ENCODE results near the gene VPREB1.

VPREB1 gene

DNA sequence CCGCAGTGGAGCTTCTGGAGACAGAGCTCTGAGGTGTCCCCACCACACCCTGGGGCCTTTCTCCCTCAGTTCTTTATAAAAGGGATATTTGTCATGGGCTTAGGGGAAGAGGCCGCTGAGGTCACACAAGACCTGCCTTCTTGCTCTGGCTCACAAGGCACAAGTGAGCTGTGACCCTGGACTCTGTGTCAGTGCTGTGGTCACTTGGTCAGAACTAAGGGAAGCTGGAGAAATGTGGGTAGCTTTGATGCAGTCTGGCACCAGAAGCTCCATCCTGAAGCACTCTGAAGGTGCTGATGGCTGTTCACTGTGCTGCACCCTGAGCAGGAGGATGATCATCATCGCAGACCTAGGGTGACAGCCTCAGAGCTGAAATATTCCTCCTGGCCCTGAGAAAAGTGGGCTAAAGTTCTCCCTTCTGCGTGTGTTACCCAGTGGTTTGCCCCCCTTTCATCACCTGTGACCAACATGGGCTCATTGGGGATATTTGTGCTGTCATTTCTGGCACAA is 28.1 kb upstream of the VPREB1 start:
- TF ChIP-seq, protein P1, sequence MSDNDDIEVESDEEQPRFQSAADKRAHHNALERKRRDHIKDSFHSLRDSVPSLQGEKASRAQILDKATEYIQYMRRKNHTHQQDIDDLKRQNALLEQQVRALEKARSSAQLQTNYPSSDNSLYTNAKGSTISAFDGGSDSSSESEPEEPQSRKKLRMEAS (IDR thresholded peaks at IDR 0.05): no peak
- TF ChIP-seq FOXM1 (IDR thresholded peaks at IDR 0.05; ENCODE audit: borderline replicate concordance, low read depth) (no peak), TCF12 (IDR thresholded peaks at IDR 0.05; ENCODE audit: low read depth) (no peak), RAD21 (IDR thresholded peaks at IDR 0.05; ENCODE audit: low read depth) (no peak), YY1 (IDR thresholded peaks at IDR 0.05; ENCODE audit: low read depth) (no peak), NFIC (IDR thresholded peaks at IDR 0.05) (no peak), TEAD4 (IDR thresholded peaks at IDR 0.05) (no peak), EP300 (IDR thresholded peaks at IDR 0.05; ENCODE audit: borderline replicate concordance) (no peak), EGR1 (IDR thresholded peaks at IDR 0.05) (no peak), TAF1 (IDR thresholded peaks at IDR 0.05; ENCODE audit: low read depth) (no peak), CREB1 (IDR thresholded peaks at IDR 0.05; ENCODE audit: low read depth) (no peak), ZBTB7A (IDR thresholded peaks at IDR 0.05; ENCODE audit: low read depth) (no peak), CEBPB (IDR thresholded peaks at IDR 0.05) (no peak)
- TF ChIP-seq, protein P2, sequence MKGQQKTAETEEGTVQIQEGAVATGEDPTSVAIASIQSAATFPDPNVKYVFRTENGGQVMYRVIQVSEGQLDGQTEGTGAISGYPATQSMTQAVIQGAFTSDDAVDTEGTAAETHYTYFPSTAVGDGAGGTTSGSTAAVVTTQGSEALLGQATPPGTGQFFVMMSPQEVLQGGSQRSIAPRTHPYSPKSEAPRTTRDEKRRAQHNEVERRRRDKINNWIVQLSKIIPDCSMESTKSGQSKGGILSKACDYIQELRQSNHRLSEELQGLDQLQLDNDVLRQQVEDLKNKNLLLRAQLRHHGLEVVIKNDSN (IDR thresholded peaks at IDR 0.05): no peak
- TF ChIP-seq, protein P3, sequence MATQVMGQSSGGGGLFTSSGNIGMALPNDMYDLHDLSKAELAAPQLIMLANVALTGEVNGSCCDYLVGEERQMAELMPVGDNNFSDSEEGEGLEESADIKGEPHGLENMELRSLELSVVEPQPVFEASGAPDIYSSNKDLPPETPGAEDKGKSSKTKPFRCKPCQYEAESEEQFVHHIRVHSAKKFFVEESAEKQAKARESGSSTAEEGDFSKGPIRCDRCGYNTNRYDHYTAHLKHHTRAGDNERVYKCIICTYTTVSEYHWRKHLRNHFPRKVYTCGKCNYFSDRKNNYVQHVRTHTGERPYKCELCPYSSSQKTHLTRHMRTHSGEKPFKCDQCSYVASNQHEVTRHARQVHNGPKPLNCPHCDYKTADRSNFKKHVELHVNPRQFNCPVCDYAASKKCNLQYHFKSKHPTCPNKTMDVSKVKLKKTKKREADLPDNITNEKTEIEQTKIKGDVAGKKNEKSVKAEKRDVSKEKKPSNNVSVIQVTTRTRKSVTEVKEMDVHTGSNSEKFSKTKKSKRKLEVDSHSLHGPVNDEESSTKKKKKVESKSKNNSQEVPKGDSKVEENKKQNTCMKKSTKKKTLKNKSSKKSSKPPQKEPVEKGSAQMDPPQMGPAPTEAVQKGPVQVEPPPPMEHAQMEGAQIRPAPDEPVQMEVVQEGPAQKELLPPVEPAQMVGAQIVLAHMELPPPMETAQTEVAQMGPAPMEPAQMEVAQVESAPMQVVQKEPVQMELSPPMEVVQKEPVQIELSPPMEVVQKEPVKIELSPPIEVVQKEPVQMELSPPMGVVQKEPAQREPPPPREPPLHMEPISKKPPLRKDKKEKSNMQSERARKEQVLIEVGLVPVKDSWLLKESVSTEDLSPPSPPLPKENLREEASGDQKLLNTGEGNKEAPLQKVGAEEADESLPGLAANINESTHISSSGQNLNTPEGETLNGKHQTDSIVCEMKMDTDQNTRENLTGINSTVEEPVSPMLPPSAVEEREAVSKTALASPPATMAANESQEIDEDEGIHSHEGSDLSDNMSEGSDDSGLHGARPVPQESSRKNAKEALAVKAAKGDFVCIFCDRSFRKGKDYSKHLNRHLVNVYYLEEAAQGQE (IDR thresholded peaks at IDR 0.05; ENCODE audit: low read depth): no peak

DNA sequence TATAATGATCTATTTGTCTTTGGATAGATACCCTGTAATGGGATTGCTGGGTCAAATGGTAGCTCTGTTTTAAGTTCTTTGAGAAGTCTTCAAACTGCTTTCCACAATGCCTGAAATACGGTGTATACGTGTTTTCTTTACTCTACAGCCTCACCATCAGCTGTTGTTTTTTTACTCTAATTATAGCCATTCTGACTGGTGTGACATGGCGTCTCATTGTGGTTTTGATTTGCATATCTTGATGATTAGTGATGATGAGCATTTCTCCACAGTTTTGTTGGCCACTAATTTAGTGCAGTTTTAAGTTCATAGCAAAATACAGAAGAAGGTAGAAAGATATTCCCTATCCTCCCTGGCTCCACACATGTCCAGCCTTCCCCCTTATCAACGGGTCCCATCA is 26.3 kb upstream of the VPREB1 start:
- TF ChIP-seq, protein P2 (IDR thresholded peaks at IDR 0.05): no peak
- TF ChIP-seq, protein P3 (IDR thresholded peaks at IDR 0.05; ENCODE audit: low read depth): no peak
- no peak for TF ChIP-seq YY1 (IDR thresholded peaks at IDR 0.05; ENCODE audit: low read depth)
- TF ChIP-seq TCF12 (IDR thresholded peaks at IDR 0.05; ENCODE audit: low read depth): no peak
- no peak for TF ChIP-seq EGR1 (IDR thresholded peaks at IDR 0.05)
- TF ChIP-seq TAF1 (IDR thresholded peaks at IDR 0.05; ENCODE audit: low read depth): no peak
- TF ChIP-seq CEBPB (IDR thresholded peaks at IDR 0.05): no peak

DNA sequence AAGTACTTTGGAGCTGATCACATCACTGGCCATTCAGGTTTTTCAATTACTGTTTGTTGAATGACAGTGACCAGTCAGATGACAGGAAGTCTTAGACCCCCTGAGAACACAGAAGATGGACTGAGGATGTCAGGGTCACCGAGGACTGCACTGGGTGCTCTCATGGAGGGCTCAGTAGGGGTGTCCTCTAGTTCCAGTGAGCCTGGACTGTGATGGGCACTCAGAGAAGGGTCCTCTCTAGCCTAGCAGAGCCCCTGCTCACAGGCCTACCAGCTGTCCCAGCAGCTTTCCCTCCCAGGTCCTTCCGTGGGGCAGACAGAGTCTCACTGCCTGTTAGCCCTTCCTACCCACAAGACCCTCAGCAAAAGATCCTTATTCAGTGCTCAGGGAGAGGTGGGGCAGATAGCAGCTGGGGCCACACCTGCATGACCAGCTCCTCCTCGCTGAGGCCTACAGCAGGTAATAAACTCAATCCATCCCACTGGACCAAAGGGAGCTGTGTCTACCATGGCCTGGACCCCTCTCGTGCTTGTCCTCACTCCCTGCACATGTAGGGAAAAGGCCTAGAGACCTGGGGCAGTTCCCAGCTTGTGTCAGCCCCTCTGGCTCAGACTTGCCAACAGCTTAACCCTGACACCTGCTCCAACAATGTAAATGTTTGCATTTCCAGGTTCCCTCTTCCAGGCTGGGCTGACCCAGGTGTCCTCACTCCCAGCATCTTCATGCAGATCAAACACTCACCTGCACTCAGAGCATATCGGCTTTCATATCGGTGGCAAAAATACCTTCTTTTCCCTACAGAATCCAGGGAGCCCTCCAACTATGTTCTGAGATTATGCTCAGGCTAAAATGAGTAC is 25.2 kb upstream of the VPREB1 start:
- TF ChIP-seq EGR1 (IDR thresholded peaks at IDR 0.05) (no peak), CEBPB (IDR thresholded peaks at IDR 0.05) (no peak), CREB1 (IDR thresholded peaks at IDR 0.05; ENCODE audit: low read depth) (no peak), RAD21 (IDR thresholded peaks at IDR 0.05; ENCODE audit: low read depth) (no peak), ZBTB7A (IDR thresholded peaks at IDR 0.05; ENCODE audit: low read depth) (no peak), NFIC (IDR thresholded peaks at IDR 0.05) (no peak), TCF12 (IDR thresholded peaks at IDR 0.05; ENCODE audit: low read depth) (no peak), FOXM1 (IDR thresholded peaks at IDR 0.05; ENCODE audit: borderline replicate concordance, low read depth) (no peak)
- TF ChIP-seq, protein P1 (IDR thresholded peaks at IDR 0.05): no peak

DNA sequence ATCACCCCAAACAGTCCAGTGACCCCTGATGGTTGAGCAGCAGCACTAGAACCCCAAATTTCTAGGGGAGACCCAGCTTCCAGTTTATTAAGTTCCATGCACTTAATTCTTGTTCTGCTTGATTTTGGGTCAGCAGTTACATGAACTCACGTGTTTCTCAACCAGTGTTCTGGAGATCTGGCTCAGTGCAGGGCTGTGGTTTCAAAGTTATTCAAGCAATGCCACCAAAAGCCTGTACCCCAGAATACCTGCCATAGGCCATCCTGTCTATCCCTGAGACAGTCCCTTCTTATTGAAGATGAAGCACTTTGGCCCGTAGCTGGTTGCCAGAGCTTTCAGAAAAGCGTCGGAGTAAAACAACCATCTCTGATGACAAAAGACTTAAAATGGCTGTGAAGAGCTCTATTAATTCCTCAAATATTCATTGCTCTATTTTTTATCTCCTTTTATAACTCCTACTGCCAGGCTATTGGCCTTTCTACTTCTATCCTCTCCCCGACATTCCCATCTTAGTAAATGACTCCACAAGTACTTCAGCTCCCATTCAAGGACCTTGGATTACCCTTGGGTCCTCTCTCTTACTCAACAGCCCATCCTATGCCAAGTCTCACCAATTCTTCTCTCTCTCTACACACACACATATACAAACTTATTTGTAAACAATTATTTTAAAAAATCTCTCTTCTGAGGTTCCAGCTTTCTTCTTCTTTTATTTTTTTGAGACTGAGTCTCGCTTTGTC is 18.0 kb upstream of the VPREB1 start:
- TF ChIP-seq, protein P2 (IDR thresholded peaks at IDR 0.05): no peak
- TF ChIP-seq, protein P3 (IDR thresholded peaks at IDR 0.05; ENCODE audit: low read depth): no peak
- TF ChIP-seq TEAD4 (IDR thresholded peaks at IDR 0.05) (no peak), ZBTB7A (IDR thresholded peaks at IDR 0.05; ENCODE audit: low read depth) (no peak), EGR1 (IDR thresholded peaks at IDR 0.05) (no peak), NFIC (IDR thresholded peaks at IDR 0.05) (no peak), EP300 (IDR thresholded peaks at IDR 0.05; ENCODE audit: borderline replicate concordance) (no peak), FOXM1 (IDR thresholded peaks at IDR 0.05; ENCODE audit: borderline replicate concordance, low read depth) (no peak), RAD21 (IDR thresholded peaks at IDR 0.05; ENCODE audit: low read depth) (no peak), CREB1 (IDR thresholded peaks at IDR 0.05; ENCODE audit: low read depth) (no peak), TAF1 (IDR thresholded peaks at IDR 0.05; ENCODE audit: low read depth) (no peak), TCF12 (IDR thresholded peaks at IDR 0.05; ENCODE audit: low read depth) (no peak), YY1 (IDR thresholded peaks at IDR 0.05; ENCODE audit: low read depth) (no peak), CEBPB (IDR thresholded peaks at IDR 0.05) (no peak)
- TF ChIP-seq, protein P1 (IDR thresholded peaks at IDR 0.05): no peak
